ENCODE results near the gene ANP32E.

DNA sequence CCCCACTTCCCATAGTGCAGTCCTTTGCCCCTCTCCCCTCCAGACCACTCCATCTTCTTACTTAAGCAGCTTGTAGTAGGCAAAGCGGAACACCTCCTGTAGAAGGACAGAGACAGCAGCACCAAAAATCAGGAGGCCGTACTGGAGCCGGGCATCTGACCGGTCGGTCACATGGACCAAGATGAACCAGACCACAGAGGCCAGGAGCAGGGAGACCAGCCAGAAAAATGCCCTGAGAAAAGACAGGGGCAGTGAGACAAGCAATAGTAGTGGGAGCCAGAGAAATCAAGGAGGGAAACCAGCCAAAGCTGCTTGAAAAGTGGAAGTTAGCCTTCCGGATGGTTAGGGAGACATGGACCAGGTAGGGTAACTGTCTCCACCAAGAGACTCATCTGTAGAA, 32.0 kb upstream of the ANP32E start:
- TF ChIP-seq EZH2phosphoT487 (IDR thresholded peaks at IDR 0.05; ENCODE audit: insufficient read depth, low read depth) (no peak), EZH2 (IDR thresholded peaks at IDR 0.05; ENCODE audit: insufficient read depth, poor library complexity, severe bottlenecking) (no peak)
